ENCODE measurements around the gene PLEKHG3.

DNA sequence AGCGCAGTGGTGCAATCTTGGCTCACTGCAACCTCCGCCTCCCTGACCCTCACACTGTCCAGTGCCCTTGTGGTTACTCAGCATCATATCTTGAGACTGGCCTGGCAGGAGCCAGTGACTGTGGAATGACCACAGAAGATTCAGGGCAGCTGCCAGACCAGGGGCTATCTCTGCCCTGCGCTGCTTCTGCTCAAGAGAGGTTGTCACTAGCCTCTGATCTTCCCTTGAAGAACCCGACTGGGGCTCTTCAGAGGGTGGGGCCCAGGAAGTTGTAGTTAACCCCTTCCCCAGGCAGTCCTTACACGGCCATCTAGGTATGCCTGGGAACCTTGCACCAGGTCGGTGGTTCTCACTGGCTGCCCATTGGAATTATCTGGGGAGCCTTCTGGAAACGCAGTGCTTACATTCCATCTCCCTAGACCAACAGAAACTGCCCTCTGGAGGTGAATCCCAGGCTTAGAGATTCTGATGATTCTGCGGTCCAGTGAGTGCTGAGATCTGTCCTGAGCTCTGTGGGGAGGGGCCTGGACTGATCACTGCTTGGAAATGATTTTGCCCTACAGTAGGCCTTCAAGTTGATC lies 41.4 kb downstream of the PLEKHG3 start:
- TF ChIP-seq, protein P1, sequence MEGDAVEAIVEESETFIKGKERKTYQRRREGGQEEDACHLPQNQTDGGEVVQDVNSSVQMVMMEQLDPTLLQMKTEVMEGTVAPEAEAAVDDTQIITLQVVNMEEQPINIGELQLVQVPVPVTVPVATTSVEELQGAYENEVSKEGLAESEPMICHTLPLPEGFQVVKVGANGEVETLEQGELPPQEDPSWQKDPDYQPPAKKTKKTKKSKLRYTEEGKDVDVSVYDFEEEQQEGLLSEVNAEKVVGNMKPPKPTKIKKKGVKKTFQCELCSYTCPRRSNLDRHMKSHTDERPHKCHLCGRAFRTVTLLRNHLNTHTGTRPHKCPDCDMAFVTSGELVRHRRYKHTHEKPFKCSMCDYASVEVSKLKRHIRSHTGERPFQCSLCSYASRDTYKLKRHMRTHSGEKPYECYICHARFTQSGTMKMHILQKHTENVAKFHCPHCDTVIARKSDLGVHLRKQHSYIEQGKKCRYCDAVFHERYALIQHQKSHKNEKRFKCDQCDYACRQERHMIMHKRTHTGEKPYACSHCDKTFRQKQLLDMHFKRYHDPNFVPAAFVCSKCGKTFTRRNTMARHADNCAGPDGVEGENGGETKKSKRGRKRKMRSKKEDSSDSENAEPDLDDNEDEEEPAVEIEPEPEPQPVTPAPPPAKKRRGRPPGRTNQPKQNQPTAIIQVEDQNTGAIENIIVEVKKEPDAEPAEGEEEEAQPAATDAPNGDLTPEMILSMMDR (IDR thresholded peaks at IDR 0.05): no peak
- TF ChIP-seq POLR2A (IDR thresholded peaks at IDR 0.05) (no peak), EP300 (IDR thresholded peaks at IDR 0.05) (no peak)
